Endothelial cell of umbilical vein (primary cell): ENCODE measurements around the gene PCBP4. TPM values are rescaled to one million over a fixed set of nuclear protein-coding genes. Genes with fewer than 3 reads are reported as not detected.

Source experiments
- BruUV-seq: library from RNA; stranded (reverse); fragments of 400-500 nt; replicated peaks from 2 replicates; lab custom pipeline; 2021; lab: Mats Ljungman, UMichigan
- CTCF ChIA-PET: fragments of 300-600, 350-600 bp; sonication (Branson Sonifier 250); formaldehyde crosslinking; loops from one replicate; lab custom pipeline; 2021; ENCODE audit warnings: antibody characterized with exemption, inconsistent platforms; lab: Charles Lee
- POLR2A ChIA-PET: fragments of 300-600, 350-600 bp; sonication (Branson Sonifier 250); formaldehyde crosslinking; loops from one replicate; lab custom pipeline; 2021; ENCODE audit warnings: antibody characterized with exemption, inconsistent platforms; lab: Charles Lee
- DNase-seq: peaks from one replicate; pipeline ENCODE4 v3.0.0-alpha.2; 2011; ENCODE audit warnings: low read depth, low spot score
- FAIRE-seq: peaks from 2 replicates; lab custom pipeline; 2011; peaks lifted over from hg19 to GRCh38; lab: Jason Lieb, UNC
- H2AFZ ChIP-seq: 2 replicates; pipeline ENCODE4 v1.6.0; 2012; ENCODE audit warnings: low read depth, low read length, control low read depth, inconsistent platforms
- H3K27ac ChIP-seq: 2 replicates; pipeline ENCODE4 v1.5.1; 2011; ENCODE audit warnings: low read depth, mild to moderate bottlenecking, control low read depth, low read length, moderate library complexity; ENCODE audit not compliant: insufficient read depth
- H3K27me3 ChIP-seq, 2 experiments: 2 replicates each; pipeline versions ENCODE4 v1.6.0 to v1.6.1; 2011; ENCODE audit warnings: low read length in 2 of 2, mixed read lengths in 1 of 2; ENCODE audit not compliant: control insufficient read depth in 2 of 2, insufficient read depth in 2 of 2
- H3K36me3 ChIP-seq, 2 experiments: 2 replicates in 1 of 2; 3 replicates in 1 of 2; pipeline ENCODE4 v1.5.1; 2011; ENCODE audit warnings: low read length in 2 of 2, mild to moderate bottlenecking in 1 of 2, moderate library complexity in 1 of 2; ENCODE audit not compliant: control insufficient read depth in 2 of 2, insufficient read depth in 2 of 2; ENCODE audit errors: extremely low read depth in 1 of 2
- H3K4me1 ChIP-seq: 3 replicates; pipeline ENCODE4 v1.5.1; 2011; ENCODE audit warnings: mild to moderate bottlenecking, low read length; ENCODE audit not compliant: control insufficient read depth, insufficient read depth; ENCODE audit errors: extremely low read depth
- H3K4me2 ChIP-seq: 2 replicates; pipeline ENCODE4 v1.6.1; 2011; ENCODE audit warnings: low read length, control low read depth, mixed read lengths; ENCODE audit not compliant: insufficient read depth
- H3K4me3 ChIP-seq, 3 experiments: fragments of 200-600 bp in 1 of 3; sonication (generic), shearing (Covaris generic) in 1 of 3; replicated peaks in 1 of 3; 2 replicates each; pipeline ENCODE4 v1.5.1; 2011 to 2016; ENCODE audit warnings: control low read depth in 3 of 3, low read length in 3 of 3, mild to moderate bottlenecking in 2 of 3, inconsistent platforms in 1 of 3, low read depth in 1 of 3, moderate library complexity in 1 of 3; ENCODE audit not compliant: insufficient read depth in 1 of 3
- H3K79me2 ChIP-seq: 2 replicates; pipeline ENCODE4 v1.6.0; 2012; ENCODE audit warnings: low read length, inconsistent platforms; ENCODE audit not compliant: control insufficient read depth, insufficient read depth
- H3K9ac ChIP-seq: replicated peaks from 2 replicates; pipeline ENCODE3; 2011; ENCODE audit warnings: low read length, control low read depth; ENCODE audit not compliant: insufficient read depth; ENCODE audit errors: extremely low read depth
- H3K9me1 ChIP-seq: replicated peaks from 3 replicates; pipeline ENCODE4 v1.6.0; 2011; ENCODE audit warnings: mild to moderate bottlenecking, low read length; ENCODE audit not compliant: control insufficient read depth, insufficient read depth; ENCODE audit errors: extremely low read depth
- H3K9me3 ChIP-seq: replicated peaks from 2 replicates; pipeline ENCODE4 v1.5.1; 2012; ENCODE audit warnings: low read length, inconsistent platforms; ENCODE audit not compliant: control insufficient read depth, insufficient read depth
- H4K20me1 ChIP-seq: replicated peaks from 2 replicates; pipeline ENCODE3; 2011; ENCODE audit warnings: mild to moderate bottlenecking, low read length; ENCODE audit not compliant: control insufficient read depth, insufficient read depth; ENCODE audit errors: extremely low read depth
- CTCF ChIP-seq, 2 donors: IDR thresholded peaks; 1 replicate in 1 of 2; 2 replicates in 1 of 2; pipeline ENCODE4 v1.5.1; 2011; ENCODE audit warnings: low read length in 2 of 2, mild to moderate bottlenecking in 2 of 2, moderate library complexity in 2 of 2, control low read depth in 1 of 2, inconsistent platforms in 1 of 2, low read depth in 1 of 2; ENCODE audit not compliant: insufficient read depth in 1 of 2; ENCODE audit errors: extremely low read depth in 1 of 2
- EZH2 ChIP-seq: IDR thresholded peaks from 2 replicates; pipeline ENCODE4 v1.6.1; 2012; ENCODE audit warnings: borderline replicate concordance, low read depth, mild to moderate bottlenecking, moderate library complexity, low read length, inconsistent platforms; ENCODE audit not compliant: severe bottlenecking
- FOS ChIP-seq: IDR thresholded peaks from 2 replicates; pipeline ENCODE4 v1.6.1; 2011; ENCODE audit warnings: mild to moderate bottlenecking, low read length, moderate library complexity, borderline replicate concordance; ENCODE audit not compliant: insufficient read depth
- GATA2 ChIP-seq: IDR thresholded peaks from 2 replicates; pipeline ENCODE4 v1.7.0; 2011; ENCODE audit warnings: low read depth, mild to moderate bottlenecking, moderate library complexity, mixed read lengths, low read length; ENCODE audit not compliant: insufficient read length, insufficient read depth
- JUN ChIP-seq: IDR thresholded peaks from 2 replicates; pipeline ENCODE4 v1.6.1; 2011; ENCODE audit warnings: borderline replicate concordance, low read depth; ENCODE audit not compliant: insufficient read length, insufficient read depth
- MAX ChIP-seq: IDR thresholded peaks from 2 replicates; pipeline ENCODE4 v1.6.1; 2011; ENCODE audit not compliant: insufficient read depth, insufficient read length
- MYC ChIP-seq: IDR thresholded peaks from one replicate; pipeline ENCODE4 v1.6.1; 2011; ENCODE audit warnings: mild to moderate bottlenecking, low read depth, low read length
- POLR2A ChIP-seq: IDR thresholded peaks from 2 replicates; pipeline ENCODE4 v1.6.1; 2012; ENCODE audit warnings: low read depth, mild to moderate bottlenecking, control low read depth, low read length
- POLR2AphosphoS5 ChIP-seq: IDR thresholded peaks from 2 replicates; pipeline ENCODE4 v1.6.1; 2012; ENCODE audit warnings: low read depth, mild to moderate bottlenecking, control low read depth, low read length, moderate library complexity; ENCODE audit not compliant: insufficient read depth
- dilution Hi-C: fragments of 300-500 bp; cut with MboI; formaldehyde crosslinking; loops from one replicate; pipeline ENCODE4 v1.15.0; 2019; ENCODE audit warnings: low sequenced_read_pairs; ENCODE audit not compliant: extremely low pct_ligation_motif_present
- intact Hi-C: fragments of 100-400 bp; cut with micrococcal nuclease; formaldehyde crosslinking; loops from one replicate; pipeline ENCODE4 v1.10.0; 2022
- polyA plus RNA-seq, 4 experiments: library from polyadenylated mRNA; depleted of rRNA in 3 of 4; stranded (reverse) in 3 of 4; unstranded in 1 of 4; fragments of >200 nt; gene quantifications; 2 replicates each; pipeline versions ENCODE4 v1.2.1 to v1.2.3, GENCODE V29; 2011 to 2012; ENCODE audit warnings: missing spikeins in 1 of 4
- total RNA-seq: library from RNA; stranded (reverse); gene quantifications from 2 replicates; pipeline ENCODE4 v1.2.3, GENCODE V29; 2021

The PCBP4 gene
- total and polyA plus RNA-seq, 2 donors (not counting 3 experiments of a cell fraction or from before 2014, with no cell fraction given), result 46.5 to 63.1 TPM

GRCh38 chr3:51934991-51935885 lies 32.0 kb downstream of the PCBP4 start:
- no TSS peak for BruUV-seq
- Histone ChIP-seq H3K9me3 (no peaks in the 10 kb centered on the region), H3K4me3 (no peak overlapping the region), H3K27me3 (no peaks in the 10 kb centered on the region), H3K36me3 (peaks cover 0 to 41% of the 10 kb centered on the region in 2 experiments), H3K79me2 (peaks cover 4% of the 10 kb centered on the region), H3K9ac (no peak overlapping the region), H4K20me1 (no peaks in the 10 kb centered on the region), H2AFZ (no peak overlapping the region), H3K4me1 (peaks cover under 1% of the 10 kb centered on the region), H3K27ac (no peak overlapping the region), H3K4me2 (no peak overlapping the region), H3K9me1 (no peaks in the 10 kb centered on the region)
- DNase-seq, result no peak
- FAIRE-seq, result no peak
- TF ChIP-seq JUN, result no peak
- TF ChIP-seq GATA2, result no peak
- no peak for TF ChIP-seq MAX
- TF ChIP-seq FOS, result no peak
- TF ChIP-seq CTCF (IDR thresholded peaks at IDR 0.05; ENCODE audit: extremely low read depth in 1 of 2, insufficient read depth in 1 of 2, low read depth in 1 of 2, low read length in 2 of 2), result no peak
- no peak for TF ChIP-seq POLR2AphosphoS5
- no peak for TF ChIP-seq POLR2A
- TF ChIP-seq MYC, result no peak
- no peak for TF ChIP-seq EZH2
- dilution Hi-C loops (no loop called here), intact Hi-C loops (no loop called here)
- POLR2A ChIA-PET, result no interaction called here
- CTCF ChIA-PET, result no interaction called here
